ENCODE measurements around the gene CTSH. TPM values are rescaled to one million over a fixed set of nuclear protein-coding genes. Genes with fewer than 3 reads are reported as not detected.
A peak's percentile ranks its signal among the peaks of the same experiment; 100 is the strongest.

CTSH gene
- total and polyA plus RNA-seq, 2 of the 13 experiments (the other 11 are each of a cell fraction or from before 2014, with no cell fraction given), result 265 to 653 TPM

- TF ChIP-seq PHF20 (CRISPR knock-in tag; IDR thresholded peaks at IDR 0.05), result peak; percentile 55; the same call in 1 of the 2 replicates
- TF ChIP-seq NCOR1 (IDR thresholded peaks at IDR 0.05; ENCODE audit: borderline replicate concordance, low read length), result no peak
- no peak for TF ChIP-seq RORA (CRISPR knock-in tag; IDR thresholded peaks at IDR 0.05)
- TF ChIP-seq SIX1 (CRISPR knock-in tag; IDR thresholded peaks at IDR 0.05; ENCODE audit: borderline replicate concordance), result no peak
- TF ChIP-seq MYNN (CRISPR knock-in tag; IDR thresholded peaks at IDR 0.05; ENCODE audit: low read depth), result no peak; the same call in 1 of the 2 replicates
- TF ChIP-seq LRRFIP1 (CRISPR knock-in tag; conservative IDR thresholded peaks at IDR 0.05), result no peak
- peak; percentile 51 for TF ChIP-seq PAXIP1 (CRISPR knock-in tag; conservative IDR thresholded peaks at IDR 0.05)
- TF ChIP-seq MAZ (IDR thresholded peaks at IDR 0.05; ENCODE audit: borderline replicate concordance, low read depth, low read length), result no peak
- peak; percentile 91 for TF ChIP-seq MAZ (CRISPR knock-in tag; IDR thresholded peaks at IDR 0.05; ENCODE audit: low read depth)
- no peak for TF ChIP-seq MTA3 (CRISPR knock-in tag; IDR thresholded peaks at IDR 0.05)
- no peak for TF ChIP-seq ZNF382 (CRISPR knock-in tag; IDR thresholded peaks at IDR 0.05; ENCODE audit: borderline replicate concordance)
- no peak for TF ChIP-seq CHCHD3 (CRISPR knock-in tag; IDR thresholded peaks at IDR 0.05)
- peak; percentile 82; the same call in 1 of the 2 replicates for TF ChIP-seq ZBED4 (CRISPR knock-in tag; IDR thresholded peaks at IDR 0.05; ENCODE audit: borderline replicate concordance)
- no peak for TF ChIP-seq PHF5A (CRISPR knock-in tag; IDR thresholded peaks at IDR 0.05; ENCODE audit: low read depth, unreplicated experiment)
- no peak for TF ChIP-seq ZFAT (CRISPR knock-in tag; conservative IDR thresholded peaks at IDR 0.05)
- 0 out of 2 replicates have a peak, but pooled peaks have one; percentile 47 for TF ChIP-seq ZHX1 (CRISPR knock-in tag; IDR thresholded peaks at IDR 0.05; ENCODE audit: low read depth)
These were observed at the start of gene CTSH (continued) for GRCh38 chr15:78944669-78945407.
